HUES64 (cell line): ENCODE results near the gene ASB1.

Experiments used
- H3K27ac ChIP-seq: 2 replicates; pipeline ENCODE4 v1.7.0; 2013; ENCODE audit warnings: low read depth, low read length, inconsistent platforms
- H3K27me3 ChIP-seq: 2 replicates; pipeline ENCODE4 v1.6.1; 2013; ENCODE audit warnings: mild to moderate bottlenecking, low read length; ENCODE audit not compliant: insufficient read depth
- H3K36me3 ChIP-seq: 2 replicates; pipeline ENCODE4 v1.6.1; 2013; ENCODE audit warnings: mild to moderate bottlenecking, low read length; ENCODE audit not compliant: insufficient read depth
- H3K4me1 ChIP-seq: 2 replicates; pipeline ENCODE4 v1.6.1; 2013; ENCODE audit warnings: mild to moderate bottlenecking, low read length, moderate library complexity; ENCODE audit not compliant: insufficient read depth
- H3K4me3 ChIP-seq: 2 replicates; pipeline ENCODE4 v1.5.1; 2013; ENCODE audit warnings: mild to moderate bottlenecking, low read length, moderate library complexity
- H3K9ac ChIP-seq: 2 replicates; pipeline ENCODE4 v1.6.1; 2013; ENCODE audit warnings: mild to moderate bottlenecking, low read depth, low read length
- H3K9me3 ChIP-seq: 2 replicates; pipeline ENCODE4 v1.6.1; 2013; ENCODE audit warnings: low read depth, low read length; ENCODE audit not compliant: insufficient read depth
- WGBS: fragments of 150-250, 120-280 bp; methylation state at CpG from one replicate; pipeline ENCODE4 v1.1.7; 2013; ENCODE audit warnings: missing lambda C conversion rate; 5-methylcytosine and 5-hydroxymethylcytosine counted together

ASB1 gene

DNA sequence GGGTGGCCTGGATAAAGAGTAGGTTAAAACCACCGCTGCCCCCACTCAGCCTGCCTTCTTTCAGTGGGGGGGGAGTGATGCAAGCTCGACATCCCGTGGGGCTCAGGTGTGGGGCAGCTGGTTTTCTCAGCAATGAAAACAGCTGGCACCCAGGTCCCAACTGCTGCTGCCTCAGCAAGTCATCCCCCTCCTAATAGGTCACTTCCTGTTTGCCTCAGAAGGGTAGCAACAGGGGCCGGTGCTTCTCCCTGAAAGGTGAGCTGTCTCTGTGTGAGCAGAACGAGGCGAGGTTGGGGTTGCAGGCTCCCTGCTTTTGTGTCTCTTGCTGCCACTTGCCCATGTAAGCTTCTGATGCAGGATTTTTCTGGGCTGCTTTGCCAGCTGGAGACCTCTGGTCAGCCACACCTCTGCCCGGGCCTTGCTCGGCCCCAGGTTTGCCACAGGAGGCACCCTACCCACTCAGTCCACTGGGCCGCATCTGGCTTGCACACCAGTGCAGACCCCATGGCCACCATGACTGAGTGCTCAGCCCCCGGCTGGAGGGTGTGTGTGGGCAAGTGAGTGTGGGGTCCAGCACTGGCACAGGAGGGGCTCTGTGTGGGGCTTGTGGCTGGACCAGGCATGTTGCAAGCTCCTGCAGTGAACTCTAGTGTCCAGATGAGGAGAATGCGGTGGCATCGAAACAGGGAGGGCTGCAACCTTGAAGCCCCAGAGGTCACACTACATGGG lies 11.5 kb upstream of the ASB1 start:
- H3K9me3 ChIP-seq, result peaks cover 14% of the 10 kb centered on the region
- H3K36me3 ChIP-seq, result 0 out of 2 replicates have a peak, but pooled peaks cover 3% of the 10 kb centered on the region
- H3K27me3 ChIP-seq, result no peaks in the 10 kb centered on the region
- no peak overlapping the region for H3K4me3 ChIP-seq
- no peak overlapping the region; the same call in 1 of the 2 replicates for H3K27ac ChIP-seq
- no peak overlapping the region for H3K9ac ChIP-seq
- peaks cover 2% of the 10 kb centered on the region; the same call in 1 of the 2 replicates for H3K4me1 ChIP-seq
- 84% methylated on average over 12 of the region's 12 CpGs for WGBS

DNA sequence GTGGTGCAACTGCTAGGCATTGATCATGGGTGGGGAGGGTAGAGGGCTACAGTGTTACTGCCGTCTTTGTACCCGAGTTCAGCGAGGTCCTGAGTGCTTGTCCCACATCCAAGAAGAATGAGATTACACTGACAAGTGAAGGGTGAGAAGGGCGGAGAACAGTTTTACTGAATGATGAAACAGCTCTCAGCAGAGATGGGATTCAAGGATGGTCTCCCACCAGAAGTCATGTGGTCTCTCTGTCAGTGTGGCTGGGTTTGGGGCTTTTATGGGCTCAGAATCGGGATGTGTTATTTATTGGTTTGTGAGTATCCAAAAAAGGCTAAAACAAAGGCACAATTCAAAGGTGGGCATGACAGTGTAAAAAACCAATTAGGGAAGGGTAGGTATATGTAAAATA lies 10.8 kb upstream of the ASB1 start:
- H3K27ac ChIP-seq, result no peak overlapping the region
- no peak overlapping the region for H3K4me3 ChIP-seq
- 94% methylated on average over 5 of the region's 5 CpGs for WGBS
- H3K36me3 ChIP-seq, result 0 out of 2 replicates have a peak, but pooled peaks cover 3% of the 10 kb centered on the region
- H3K4me1 ChIP-seq, result peaks cover 9% of the 10 kb centered on the region
- peaks cover 14% of the 10 kb centered on the region for H3K9me3 ChIP-seq
- H3K9ac ChIP-seq, result no peak overlapping the region
- no peaks in the 10 kb centered on the region for H3K27me3 ChIP-seq

DNA sequence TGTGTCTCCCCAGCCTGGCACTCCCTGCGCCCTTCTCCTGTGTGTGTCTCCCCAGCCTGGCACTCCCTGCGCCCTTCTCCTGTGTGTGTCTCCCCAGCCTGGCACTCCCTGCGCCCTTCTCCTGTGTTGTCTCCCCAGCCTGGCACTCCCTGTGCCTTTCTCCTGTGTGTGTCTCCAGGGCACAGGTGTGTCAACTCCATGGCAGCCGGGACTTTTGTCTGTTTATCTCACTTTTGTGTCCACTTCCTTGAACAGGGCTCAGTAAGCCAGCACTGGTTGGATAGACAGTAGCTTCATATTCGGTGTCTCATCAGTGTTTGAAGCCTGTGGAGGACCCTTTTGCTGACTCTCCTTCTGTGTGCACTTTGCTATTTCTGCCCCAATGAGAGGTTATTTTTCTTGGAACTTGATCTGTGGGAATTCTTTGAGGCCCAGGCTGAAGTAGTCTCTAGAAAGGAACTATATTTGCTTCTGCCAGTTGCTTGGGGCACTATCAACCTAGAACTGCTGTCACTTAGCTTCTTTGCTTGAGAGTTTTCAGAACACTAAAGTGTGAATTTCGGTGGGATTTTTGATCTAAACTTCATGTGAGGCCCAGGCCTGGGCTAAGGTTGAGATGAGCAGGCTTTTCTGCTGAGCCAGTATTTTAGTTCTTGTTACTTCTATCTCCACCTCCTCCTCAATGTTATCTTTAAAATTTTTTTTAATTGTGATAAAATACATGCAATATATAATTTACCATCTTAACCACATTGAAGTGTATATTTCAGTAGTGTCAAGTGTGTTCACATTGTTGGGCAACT lies 8.3 kb upstream of the ASB1 start:
- H3K9ac ChIP-seq, result no peak overlapping the region
- H3K9me3 ChIP-seq, result peaks cover 14% of the 10 kb centered on the region
- no peak overlapping the region for H3K27ac ChIP-seq
- 91% methylated on average over 5 of the region's 6 CpGs for WGBS
- no peak overlapping the region for H3K4me3 ChIP-seq
- H3K27me3 ChIP-seq, result no peaks in the 10 kb centered on the region
- peaks cover 16% of the 10 kb centered on the region for H3K4me1 ChIP-seq
- H3K36me3 ChIP-seq, result 0 out of 2 replicates have a peak, but pooled peaks cover 3% of the 10 kb centered on the region

DNA sequence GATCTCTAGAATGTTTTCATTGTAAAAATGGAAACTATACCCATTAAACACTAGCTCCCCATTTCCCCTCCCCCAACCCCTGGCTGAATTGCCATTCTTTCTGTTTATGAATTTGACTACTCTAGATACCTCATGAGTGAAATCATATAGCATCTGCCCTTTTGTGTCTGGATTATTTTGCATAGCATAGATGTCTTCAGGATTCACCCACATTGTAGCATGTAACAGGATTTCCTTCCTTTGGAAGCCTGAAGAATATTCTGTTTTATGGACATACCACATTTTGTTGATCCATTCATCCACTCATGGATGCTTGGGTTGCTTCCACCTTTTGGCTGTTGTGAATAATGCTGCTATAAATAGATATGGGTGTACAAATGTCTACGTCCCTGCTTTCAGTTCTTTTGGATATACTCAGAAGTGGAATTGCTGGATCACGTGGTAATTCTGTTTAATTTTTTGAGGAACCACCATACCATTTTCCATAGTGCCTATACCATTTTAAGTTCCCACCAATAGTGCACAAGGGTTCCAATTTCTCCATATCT lies 7.7 kb upstream of the ASB1 start:
- Histone ChIP-seq H3K4me3 (no peak overlapping the region), H3K9me3 (peaks cover 14% of the 10 kb centered on the region), H3K27ac (no peak overlapping the region), H3K27me3 (no peaks in the 10 kb centered on the region), H3K9ac (no peak overlapping the region), H3K36me3 (0 out of 2 replicates have a peak, but pooled peaks cover 3% of the 10 kb centered on the region), H3K4me1 (peaks cover 16% of the 10 kb centered on the region)
- 100% methylated on average over 2 of the region's 2 CpGs for WGBS

DNA sequence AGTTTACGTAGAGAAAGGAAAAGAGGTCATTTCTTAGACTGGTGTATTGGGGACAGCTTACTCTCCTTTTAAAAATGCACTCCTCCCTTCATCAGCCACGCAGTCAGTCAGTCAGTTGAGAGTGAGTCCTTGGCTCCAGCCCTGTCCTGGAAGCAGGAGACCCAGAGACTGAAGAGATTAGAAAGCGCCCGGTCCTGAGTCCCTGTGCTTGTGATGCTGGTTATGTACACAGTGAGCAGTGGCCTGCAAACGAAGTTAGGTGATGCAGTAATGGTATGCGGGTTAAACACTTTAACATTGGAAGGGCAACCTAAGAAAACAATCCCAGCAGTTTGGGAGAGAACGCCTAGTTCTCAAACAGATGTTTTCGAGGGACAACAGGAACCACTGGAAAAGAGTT lies 6.3 kb upstream of the ASB1 start:
- 79% methylated on average over 8 of the region's 8 CpGs for WGBS
- H3K4me3 ChIP-seq, result no peak overlapping the region

DNA sequence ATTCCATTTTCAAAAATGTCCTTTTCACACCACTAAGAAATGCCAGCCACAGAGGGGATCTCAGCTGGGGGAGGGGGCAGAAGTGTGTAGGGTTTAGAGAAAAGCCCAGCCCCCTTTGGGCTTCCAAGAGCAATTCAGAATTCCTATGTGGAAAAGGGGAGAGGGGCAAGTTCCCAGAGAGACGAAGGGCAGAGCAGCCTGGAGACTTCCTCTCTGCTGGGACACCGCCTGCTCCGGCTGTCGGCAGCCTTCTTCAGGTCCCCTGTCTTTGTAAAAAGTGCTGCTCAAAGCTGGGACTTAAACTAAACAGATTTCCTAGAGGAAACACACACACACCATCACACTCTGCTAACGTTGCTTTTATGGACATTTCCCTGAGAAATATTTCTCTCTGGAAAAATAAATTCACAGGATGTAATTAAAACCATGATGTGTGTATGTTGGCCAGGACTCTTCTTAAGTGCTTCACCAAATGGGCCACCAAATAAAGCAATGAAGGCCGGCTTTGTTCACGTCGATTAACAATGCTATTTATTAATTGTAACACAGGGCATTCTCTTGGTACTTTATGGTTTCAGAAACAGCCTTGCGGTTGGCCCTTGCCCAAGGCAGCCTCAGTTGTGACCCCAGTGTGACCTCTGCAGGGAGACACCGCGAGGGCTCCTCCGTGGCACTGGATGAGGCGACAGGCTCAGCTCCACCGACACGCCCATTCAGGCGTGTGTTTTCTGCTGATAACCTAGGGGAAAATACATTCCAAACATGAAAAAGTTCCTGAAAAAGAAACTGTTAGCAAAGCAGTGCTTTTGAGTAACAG lies 5.6 kb upstream of the ASB1 start:
- Histone ChIP-seq H3K9ac (no peak overlapping the region), H3K27me3 (no peaks in the 10 kb centered on the region), H3K4me3 (no peak overlapping the region), H3K36me3 (no peaks in the 10 kb centered on the region), H3K4me1 (peaks cover 16% of the 10 kb centered on the region), H3K27ac (no peak overlapping the region; the same call in 1 of the 2 replicates), H3K9me3 (peaks cover 6% of the 10 kb centered on the region)
- 59% methylated on average over 15 of the region's 16 CpGs for WGBS

More for the DNA sequence above, 6.3 kb upstream of the ASB1 start:
- Histone ChIP-seq H3K9ac (no peak overlapping the region), H3K36me3 (0 out of 2 replicates have a peak, but pooled peaks cover 3% of the 10 kb centered on the region), H3K9me3 (peaks cover 12% of the 10 kb centered on the region), H3K27ac (no peak overlapping the region), H3K4me1 (peaks cover 16% of the 10 kb centered on the region), H3K27me3 (no peaks in the 10 kb centered on the region)

DNA sequence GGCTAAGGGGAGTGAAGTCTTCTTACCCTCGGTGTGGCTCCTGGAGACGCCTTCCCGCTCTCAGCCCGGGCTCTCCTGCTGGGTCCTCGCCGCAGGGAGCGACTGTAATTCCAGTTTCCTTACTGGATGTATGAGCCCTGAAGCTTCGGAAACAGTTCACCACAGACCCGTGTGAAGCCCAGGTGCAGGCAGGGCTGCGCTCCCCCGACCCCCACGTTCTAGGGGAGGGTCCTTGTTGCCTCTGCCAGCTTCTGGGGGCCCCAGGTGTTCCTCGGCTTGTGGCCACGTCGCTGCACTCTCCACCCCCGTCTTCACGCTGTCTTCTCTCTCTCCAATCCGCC lies 5.1 kb upstream of the ASB1 start:
- Histone ChIP-seq H3K9me3 (peaks cover under 1% of the 10 kb centered on the region; the same call in 1 of the 2 replicates), H3K27me3 (no peaks in the 10 kb centered on the region), H3K36me3 (no peaks in the 10 kb centered on the region), H3K4me3 (no peak overlapping the region), H3K27ac (no peak overlapping the region), H3K4me1 (peaks cover 16% of the 10 kb centered on the region), H3K9ac (no peak overlapping the region)
- 52% methylated on average over 18 of the region's 18 CpGs for WGBS

DNA sequence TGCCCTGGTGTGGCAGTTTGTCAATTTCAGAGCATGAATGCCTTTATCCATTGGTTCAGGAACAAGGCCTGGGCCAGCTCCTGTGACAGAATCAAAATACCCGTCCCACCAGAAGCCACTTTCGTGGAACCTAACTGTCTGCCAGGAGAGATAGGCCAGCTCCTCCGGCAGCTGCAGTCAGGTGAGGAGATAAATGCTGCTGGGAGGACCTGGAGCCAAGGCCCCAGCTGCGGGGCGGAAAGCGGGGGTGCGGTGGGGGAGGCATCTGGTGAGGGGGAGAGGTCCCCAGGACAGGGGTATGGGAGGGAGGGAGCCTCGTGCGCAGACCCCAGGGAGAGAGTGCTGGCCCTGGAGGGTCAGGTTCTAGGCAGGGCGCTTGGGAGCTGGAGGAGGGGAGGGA lies 4.4 kb upstream of the ASB1 start:
- WGBS, result 92% methylated on average over 10 of the region's 10 CpGs
- no peak overlapping the region for H3K9ac ChIP-seq

DNA sequence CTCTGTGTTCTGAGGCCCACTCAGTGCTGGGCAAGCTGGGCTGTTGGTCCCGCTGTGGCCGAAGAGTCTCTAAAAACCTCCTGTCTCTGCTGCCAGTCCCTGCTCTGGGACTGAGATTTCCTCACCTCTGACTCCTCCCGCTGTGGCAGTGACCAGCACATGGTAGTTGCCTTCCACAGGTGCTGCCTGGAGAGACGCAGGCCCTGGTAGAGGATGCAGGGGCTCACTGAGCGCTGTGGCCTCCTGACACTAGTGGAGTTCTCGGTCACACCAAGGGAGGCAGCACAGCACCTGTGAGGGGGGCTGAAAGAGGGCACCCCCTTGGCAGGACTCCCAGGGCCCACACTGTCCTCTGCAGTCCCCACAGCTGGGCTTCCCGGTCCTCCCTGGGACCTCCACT lies 3.8 kb upstream of the ASB1 start:
- WGBS, result 96% methylated on average over 7 of the region's 7 CpGs
- no peak overlapping the region for H3K27ac ChIP-seq
- peaks cover 16% of the 10 kb centered on the region for H3K4me1 ChIP-seq
- no peaks in the 10 kb centered on the region for H3K27me3 ChIP-seq
- H3K4me3 ChIP-seq, result no peak overlapping the region
- H3K36me3 ChIP-seq, result no peaks in the 10 kb centered on the region
- no peak overlapping the region for H3K9ac ChIP-seq
- H3K9me3 ChIP-seq, result no peaks in the 10 kb centered on the region

More for the DNA sequence above, 4.4 kb upstream of the ASB1 start:
- Histone ChIP-seq H3K27ac (no peak overlapping the region), H3K9me3 (no peaks in the 10 kb centered on the region), H3K27me3 (no peaks in the 10 kb centered on the region), H3K4me1 (peaks cover 16% of the 10 kb centered on the region), H3K36me3 (no peaks in the 10 kb centered on the region), H3K4me3 (no peak overlapping the region)

DNA sequence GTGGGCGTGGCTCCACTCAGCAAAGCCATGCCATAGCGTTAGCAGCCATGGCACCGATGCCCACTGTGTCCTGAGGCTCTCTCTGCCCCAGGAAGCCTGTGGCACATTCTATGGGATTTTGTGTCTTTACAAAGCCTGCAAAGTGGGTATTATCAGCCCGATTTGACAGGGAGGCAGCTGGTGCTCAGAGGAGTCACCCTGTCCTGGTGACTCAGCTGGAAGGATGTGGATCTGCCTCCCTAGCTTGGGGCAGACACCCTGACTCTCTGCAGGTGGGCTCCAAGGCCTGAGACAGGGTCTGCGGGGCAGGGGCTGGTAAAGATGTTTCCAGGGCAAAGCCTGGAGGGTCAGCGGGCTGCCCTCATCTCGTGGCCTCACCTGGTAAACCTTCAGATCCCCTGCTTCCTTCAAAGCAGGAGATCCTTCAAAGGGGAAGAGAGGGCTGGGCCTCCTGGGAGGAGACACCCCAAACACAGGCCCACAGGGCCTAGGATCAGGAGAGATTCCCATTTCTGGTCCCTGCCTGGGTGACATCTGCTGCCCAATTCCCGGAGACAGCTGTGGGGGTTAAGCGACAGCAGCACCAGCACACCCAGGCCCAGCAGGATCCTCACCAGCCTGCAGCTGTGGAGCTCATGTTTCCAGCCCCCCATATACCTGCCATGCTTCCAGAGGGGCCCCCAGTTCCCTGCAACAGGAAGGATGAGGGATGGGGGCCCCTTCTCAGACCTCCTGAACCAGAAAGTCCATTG lies 3.0 kb upstream of the ASB1 start:
- H3K4me1 ChIP-seq, result peaks cover 16% of the 10 kb centered on the region
- H3K27me3 ChIP-seq, result no peaks in the 10 kb centered on the region
- no peak overlapping the region for H3K27ac ChIP-seq
- H3K9me3 ChIP-seq, result no peaks in the 10 kb centered on the region
- H3K36me3 ChIP-seq, result no peaks in the 10 kb centered on the region
- WGBS, result 87% methylated on average over 9 of the region's 9 CpGs
- no peak overlapping the region for H3K4me3 ChIP-seq
- no peak overlapping the region for H3K9ac ChIP-seq
